HepG2 (cell line): Measurements from ENCODE around the gene SLC16A3. TPM values are rescaled to one million over a fixed set of nuclear protein-coding genes. Genes with fewer than 3 reads are reported as not detected.

ENCODE experiments used
- CSRNP1 ChIP-seq: sonication (generic); formaldehyde crosslinking; IDR thresholded peaks from 2 replicates; pipeline ENCODE4 v1.8.1; 2023; ENCODE audit warnings: mild to moderate bottlenecking, missing genetic modification reagents
- DRAP1 ChIP-seq: IDR thresholded peaks from 2 replicates; pipeline ENCODE4 v1.6.1; 2016; ENCODE audit warnings: missing genetic modification reagents, missing compliant biosample characterization
- KAT2B ChIP-seq: fragments of 150-350 bp; IDR thresholded peaks from 2 replicates; pipeline ENCODE4 v1.6.1; 2014; ENCODE audit warnings: low read depth, low read length, borderline replicate concordance
- KIAA2018 ChIP-seq: sonication (generic); formaldehyde crosslinking; IDR thresholded peaks from 2 replicates; pipeline ENCODE4 v1.5.0; 2020; ENCODE audit warnings: mild to moderate bottlenecking, missing genetic modification reagents, borderline replicate concordance
- KMT2B ChIP-seq: IDR thresholded peaks from 2 replicates; pipeline ENCODE4 v1.6.1; 2016; ENCODE audit warnings: missing genetic modification reagents, missing compliant biosample characterization
- MAF1 ChIP-seq: sonication (generic); formaldehyde crosslinking; IDR thresholded peaks from 2 replicates; pipeline ENCODE4 v1.5.0; 2020; ENCODE audit warnings: missing genetic modification reagents, borderline replicate concordance
- MBNL3 ChIP-seq: fragments of 250-450 bp; sonication (Bioruptor Pico); conservative IDR thresholded peaks from 2 replicates; pipeline ENCODE4 v1.8.0; 2022; ENCODE audit warnings: mild to moderate bottlenecking, inconsistent platforms
- NFKB2 ChIP-seq: sonication (generic); formaldehyde crosslinking; IDR thresholded peaks from 2 replicates; pipeline ENCODE4 v1.4.0; 2020; ENCODE audit warnings: missing genetic modification reagents, borderline replicate concordance
- PTBP1 ChIP-seq: fragments of 200-400 bp; formaldehyde crosslinking; IDR thresholded peaks from 2 replicates; pipeline ENCODE4 v1.6.1; 2018; ENCODE audit warnings: low read length, low read depth; ENCODE audit not compliant: poor library complexity, severe bottlenecking
- RBAK ChIP-seq: sonication (generic); formaldehyde crosslinking; IDR thresholded peaks from 2 replicates; pipeline ENCODE4 v1.5.1; 2020; ENCODE audit warnings: mild to moderate bottlenecking, missing genetic modification reagents
- RCOR2 ChIP-seq: IDR thresholded peaks from 2 replicates; pipeline ENCODE4 v1.6.1; 2016; ENCODE audit warnings: missing biosample characterization, missing genetic modification reagents
- REPIN1 ChIP-seq: sonication (generic); formaldehyde crosslinking; IDR thresholded peaks from 2 replicates; pipeline ENCODE4 v1.8.0; 2022; ENCODE audit warnings: missing genetic modification reagents, low read depth, mild to moderate bottlenecking, borderline replicate concordance
- ZFP36L1 ChIP-seq: sonication (generic); formaldehyde crosslinking; IDR thresholded peaks from 2 replicates; pipeline ENCODE4 v1.8.0; 2022; ENCODE audit warnings: mild to moderate bottlenecking, missing genetic modification reagents, moderate library complexity
- ZFP37 ChIP-seq: sonication (generic); formaldehyde crosslinking; IDR thresholded peaks from 2 replicates; pipeline ENCODE4 v1.4.0; 2020; ENCODE audit warnings: missing genetic modification reagents, borderline replicate concordance
- ZNF274 ChIP-seq: sonication (generic); formaldehyde crosslinking; IDR thresholded peaks from 2 replicates; pipeline ENCODE4 v1.5.1; 2020; ENCODE audit warnings: mild to moderate bottlenecking, missing genetic modification reagents
- polyA plus RNA-seq, 8 experiments: library from polyadenylated mRNA; depleted of rRNA in 3 of 8; stranded (reverse) in 7 of 8; unstranded in 1 of 8; fragments of >200 nt; fragmentation: Illumina TruSeq in 4 of 8; extraction: Trizol in 4 of 8; gene quantifications; 2 replicates each; pipeline versions ENCODE4 v1.2.1 to v1.2.3, GENCODE V29; 2011 to 2016; ENCODE audit warnings: low read depth in 4 of 8, missing spikeins in 1 of 8, mixed read lengths in 1 of 8; ENCODE audit not compliant: insufficient read depth in 1 of 8
- total RNA-seq, 5 experiments: library from RNA; depleted of rRNA; stranded (reverse); fragments of >200 nt; fragmentation: Illumina TruSeq; extraction: Trizol; gene quantifications; 2 replicates each; pipeline ENCODE4 v1.2.3, GENCODE V29; 2016; ENCODE audit warnings: low read depth in 1 of 5
- TF ChIP-seq, protein P1 (sequence below): sonication (generic); formaldehyde crosslinking; IDR thresholded peaks from 2 replicates; pipeline ENCODE4 v1.4.0; 2020; ENCODE audit warnings: missing genetic modification reagents, borderline replicate concordance

SLC16A3 gene
- total and polyA plus RNA-seq, 2 of the 13 experiments (the other 11 are each of a cell fraction or from before 2014, with no cell fraction given) = 242 to 349 TPM

- TF ChIP-seq RBAK (CRISPR knock-in tag) (no peak), KIAA2018 (CRISPR knock-in tag) (no peak; the same call in 1 of the 2 replicates), MAF1 (CRISPR knock-in tag) (no peak; the same call in none of the 2 replicates), CSRNP1 (CRISPR knock-in tag) (peak; percentile 95), ZFP36L1 (CRISPR knock-in tag) (peak; percentile 97), KAT2B (no peak), MBNL3 (CRISPR knock-in tag) (no peak), PTBP1 (peak; percentile 67), NFKB2 (CRISPR knock-in tag) (peak; percentile 96), ZFP37 (peak; percentile 97), ZNF274 (CRISPR knock-in tag) (peak; percentile 96), REPIN1 (peak; percentile 69; the same call in 1 of the 2 replicates), KMT2B (CRISPR knock-in tag) (peak; percentile 80), RCOR2 (CRISPR knock-in tag) (peak; percentile 60; the same call in 1 of the 2 replicates), DRAP1 (CRISPR knock-in tag) (peak; percentile 52; the same call in 1 of the 2 replicates)
- TF ChIP-seq, protein P1, sequence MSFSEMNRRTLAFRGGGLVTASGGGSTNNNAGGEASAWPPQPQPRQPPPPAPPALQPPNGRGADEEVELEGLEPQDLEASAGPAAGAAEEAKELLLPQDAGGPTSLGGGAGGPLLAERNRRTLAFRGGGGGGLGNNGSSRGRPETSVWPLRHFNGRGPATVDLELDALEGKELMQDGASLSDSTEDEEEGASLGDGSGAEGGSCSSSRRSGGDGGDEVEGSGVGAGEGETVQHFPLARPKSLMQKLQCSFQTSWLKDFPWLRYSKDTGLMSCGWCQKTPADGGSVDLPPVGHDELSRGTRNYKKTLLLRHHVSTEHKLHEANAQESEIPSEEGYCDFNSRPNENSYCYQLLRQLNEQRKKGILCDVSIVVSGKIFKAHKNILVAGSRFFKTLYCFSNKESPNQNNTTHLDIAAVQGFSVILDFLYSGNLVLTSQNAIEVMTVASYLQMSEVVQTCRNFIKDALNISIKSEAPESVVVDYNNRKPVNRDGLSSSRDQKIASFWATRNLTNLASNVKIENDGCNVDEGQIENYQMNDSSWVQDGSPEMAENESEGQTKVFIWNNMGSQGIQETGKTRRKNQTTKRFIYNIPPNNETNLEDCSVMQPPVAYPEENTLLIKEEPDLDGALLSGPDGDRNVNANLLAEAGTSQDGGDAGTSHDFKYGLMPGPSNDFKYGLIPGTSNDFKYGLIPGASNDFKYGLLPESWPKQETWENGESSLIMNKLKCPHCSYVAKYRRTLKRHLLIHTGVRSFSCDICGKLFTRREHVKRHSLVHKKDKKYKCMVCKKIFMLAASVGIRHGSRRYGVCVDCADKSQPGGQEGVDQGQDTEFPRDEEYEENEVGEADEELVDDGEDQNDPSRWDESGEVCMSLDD (CRISPR knock-in tag) = peak; percentile 83
These were observed 1.9 kb downstream of the SLC16A3 start (continued) for GRCh38 chr17:82230609-82231311.
